Measurements from ENCODE around the gene CPN2. TPM values are rescaled to one million over a fixed set of nuclear protein-coding genes. Genes with fewer than 3 reads are reported as not detected.

The CPN2 gene
- total and polyA plus RNA-seq, 2 experiments from 2014 or later = 0.10 to 0.14 TPM

DNA sequence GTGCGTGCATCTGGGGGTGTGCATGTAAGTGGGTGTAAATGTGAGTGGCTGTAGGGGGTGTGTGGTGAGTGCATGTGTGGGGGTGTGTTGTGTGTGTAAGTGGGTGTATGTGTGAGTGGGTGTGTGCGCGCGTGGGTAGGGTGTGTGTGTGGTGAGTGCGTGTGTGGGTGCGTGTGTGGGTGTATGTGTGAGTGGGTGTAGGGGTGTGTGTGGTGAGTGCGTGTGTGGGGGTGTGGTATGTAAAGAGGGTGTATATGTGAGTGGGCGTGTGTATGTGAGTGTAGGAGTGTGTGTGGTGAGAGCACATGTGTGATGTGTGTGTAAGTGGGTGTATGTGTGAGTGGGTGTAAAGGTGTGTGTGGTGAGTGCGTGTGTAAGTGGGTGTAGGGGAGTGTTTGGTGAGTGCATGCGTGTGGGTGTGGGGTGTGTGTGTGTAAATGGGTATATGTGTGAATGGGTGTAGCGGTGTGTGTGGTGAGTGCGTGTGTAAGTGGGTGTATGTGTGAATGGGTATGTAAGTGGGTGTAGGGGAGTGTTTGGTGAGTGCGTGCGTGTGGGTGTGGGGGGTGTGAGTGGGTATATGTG lies 916 bp upstream of the CPN2 start (continued):
- TF ChIP-seq ZNF462 (CRISPR knock-in tag; IDR thresholded peaks at IDR 0.05) = no peak
- TF ChIP-seq, protein P1, sequence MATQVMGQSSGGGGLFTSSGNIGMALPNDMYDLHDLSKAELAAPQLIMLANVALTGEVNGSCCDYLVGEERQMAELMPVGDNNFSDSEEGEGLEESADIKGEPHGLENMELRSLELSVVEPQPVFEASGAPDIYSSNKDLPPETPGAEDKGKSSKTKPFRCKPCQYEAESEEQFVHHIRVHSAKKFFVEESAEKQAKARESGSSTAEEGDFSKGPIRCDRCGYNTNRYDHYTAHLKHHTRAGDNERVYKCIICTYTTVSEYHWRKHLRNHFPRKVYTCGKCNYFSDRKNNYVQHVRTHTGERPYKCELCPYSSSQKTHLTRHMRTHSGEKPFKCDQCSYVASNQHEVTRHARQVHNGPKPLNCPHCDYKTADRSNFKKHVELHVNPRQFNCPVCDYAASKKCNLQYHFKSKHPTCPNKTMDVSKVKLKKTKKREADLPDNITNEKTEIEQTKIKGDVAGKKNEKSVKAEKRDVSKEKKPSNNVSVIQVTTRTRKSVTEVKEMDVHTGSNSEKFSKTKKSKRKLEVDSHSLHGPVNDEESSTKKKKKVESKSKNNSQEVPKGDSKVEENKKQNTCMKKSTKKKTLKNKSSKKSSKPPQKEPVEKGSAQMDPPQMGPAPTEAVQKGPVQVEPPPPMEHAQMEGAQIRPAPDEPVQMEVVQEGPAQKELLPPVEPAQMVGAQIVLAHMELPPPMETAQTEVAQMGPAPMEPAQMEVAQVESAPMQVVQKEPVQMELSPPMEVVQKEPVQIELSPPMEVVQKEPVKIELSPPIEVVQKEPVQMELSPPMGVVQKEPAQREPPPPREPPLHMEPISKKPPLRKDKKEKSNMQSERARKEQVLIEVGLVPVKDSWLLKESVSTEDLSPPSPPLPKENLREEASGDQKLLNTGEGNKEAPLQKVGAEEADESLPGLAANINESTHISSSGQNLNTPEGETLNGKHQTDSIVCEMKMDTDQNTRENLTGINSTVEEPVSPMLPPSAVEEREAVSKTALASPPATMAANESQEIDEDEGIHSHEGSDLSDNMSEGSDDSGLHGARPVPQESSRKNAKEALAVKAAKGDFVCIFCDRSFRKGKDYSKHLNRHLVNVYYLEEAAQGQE (IDR thresholded peaks at IDR 0.05; ENCODE audit: unreplicated experiment) = no peak
- no peak for TF ChIP-seq ZNF114 (CRISPR knock-in tag; IDR thresholded peaks at IDR 0.05)

- Histone ChIP-seq H3K36me3 (ENCODE audit: insufficient read depth) (no peaks in the 10 kb centered on the region), H3K4me1 (ENCODE audit: insufficient read depth) (no peaks in the 10 kb centered on the region), H3F3A (replicated peaks; ENCODE audit: low read depth) (no peaks in the 10 kb centered on the region), H4K20me1 (replicated peaks; ENCODE audit: insufficient read depth) (no peaks in the 10 kb centered on the region), H3K4me2 (no peak overlapping the region), H3K4me3 (no peak overlapping the region), H3K79me2 (replicated peaks; ENCODE audit: insufficient read depth) (no peaks in the 10 kb centered on the region), H3K27ac (ENCODE audit: low read depth) (no peak overlapping the region), H3K9me2 (ENCODE audit: insufficient read depth) (no peaks in the 10 kb centered on the region), H3K27me3 (ENCODE audit: insufficient read depth) (no peaks in the 10 kb centered on the region), H2AFZ (no peak overlapping the region; the same call in none of the 2 replicates)
- Mint-ChIP-seq H3K4me3 (no peak overlapping the region), H3K27ac (no peak overlapping the region), H3K36me3 (ENCODE audit: low read depth) (no peaks in the 10 kb centered on the region), H3K27me3 (ENCODE audit: insufficient read depth, low read depth, poor library complexity) (peaks cover 4% of the 10 kb centered on the region), H3K9me3 (no peaks in the 10 kb centered on the region), H3K4me1 (no peaks in the 10 kb centered on the region; the same call in 2 of the 3 replicates)
- DNase-seq (ENCODE audit: low spot score) = no peak
- ATAC-seq = no peak
- no peak for TF ChIP-seq CREB1 (CRISPR knock-in tag; IDR thresholded peaks at IDR 0.05; ENCODE audit: low read depth)
- TF ChIP-seq EZH2 (IDR thresholded peaks at IDR 0.05; ENCODE audit: low read depth, unreplicated experiment) = no peak
- TF ChIP-seq NANOG (IDR thresholded peaks at IDR 0.05; ENCODE audit: borderline replicate concordance) = no peak
- TF ChIP-seq JUNB (IDR thresholded peaks at IDR 0.05; ENCODE audit: unreplicated experiment) = no peak
Observed at GRCh38 chr3:194350726-194351071, 429 bp downstream of the CPN2 start.

All from GM23338 (cell line).